MM.1S (cell line): ENCODE data around the gene ZBTB25.

ENCODE experiments used
- CTCF ChIP-seq: fragments of 300-600 bp; sonication (generic); IDR thresholded peaks from 2 replicates; pipeline ENCODE4 v1.5.1; 2016; ENCODE audit warnings: antibody characterized with exemption, low read length, mixed read lengths
- EZH2 ChIP-seq: fragments of 300-600 bp; sonication (generic); optimal IDR thresholded peaks from 2 replicates; pipeline ENCODE3; 2017; ENCODE audit warnings: low read depth, mild to moderate bottlenecking, antibody characterized with exemption, low read length, mixed read lengths
- EZH2phosphoT487 ChIP-seq: fragments of 300-600 bp; sonication (generic); IDR thresholded peaks from 2 replicates; pipeline ENCODE4 v1.6.1; 2018; ENCODE audit warnings: antibody characterized with exemption, low read length

GRCh38 chr14:64461221-64461620, 42.4 kb downstream of the ZBTB25 start:
- TF ChIP-seq EZH2 (no peak), CTCF (no peak), EZH2phosphoT487 (no peak)
